NCI-H774 (cell line): Measurements from ENCODE around the gene OSBPL9.
"Not testable (repeated sequence)": the region's sequence is repeated elsewhere in the genome, so short reads cannot be mapped to it uniquely, and the experiment has no call there.

Source experiments
- DNase-seq: peaks from one replicate; lab custom pipeline; 2025; lab: John Stamatoyannopoulos, UW

OSBPL9 gene

DNA sequence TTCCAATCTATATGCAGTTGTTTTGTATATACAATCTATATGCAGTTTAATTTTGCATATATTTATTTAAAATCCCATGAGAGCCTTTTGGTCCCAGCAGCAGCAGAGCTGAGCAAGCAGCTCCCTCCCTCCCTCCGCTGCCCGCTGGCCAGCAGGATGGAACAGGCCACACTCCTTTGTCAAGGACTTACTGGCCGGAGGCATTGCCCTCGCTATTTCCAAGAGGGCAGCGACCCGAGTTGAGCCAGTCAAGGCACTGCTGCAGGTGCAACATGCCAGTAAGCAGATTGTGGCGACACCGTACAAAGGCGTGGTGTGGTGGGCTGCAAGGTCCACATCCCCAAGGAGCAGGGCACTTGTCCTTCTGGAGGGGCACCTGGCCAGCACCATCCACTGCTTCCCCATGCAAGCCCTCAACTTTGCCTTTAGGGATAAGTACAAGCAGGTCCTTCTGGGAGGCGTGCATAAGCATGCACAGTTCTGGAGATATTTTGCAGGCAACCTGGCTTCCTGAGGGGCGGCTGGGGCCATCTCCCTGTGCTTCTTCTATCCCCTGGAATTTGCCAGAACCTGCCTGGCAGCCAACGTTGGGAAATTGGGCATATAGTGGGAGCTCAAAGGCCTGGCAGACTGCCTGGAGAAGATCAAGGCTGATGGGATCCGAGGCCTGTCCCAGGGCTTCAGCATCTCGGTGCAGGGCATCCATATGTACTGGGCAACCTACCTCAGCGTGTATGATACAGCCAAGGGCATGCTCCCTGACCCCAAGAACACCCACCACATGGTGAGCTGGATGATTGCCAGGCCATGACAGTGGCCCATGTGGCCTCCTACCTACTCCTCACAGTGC is 92.2 kb downstream of the OSBPL9 start:
- DNase-seq: no peak

DNA sequence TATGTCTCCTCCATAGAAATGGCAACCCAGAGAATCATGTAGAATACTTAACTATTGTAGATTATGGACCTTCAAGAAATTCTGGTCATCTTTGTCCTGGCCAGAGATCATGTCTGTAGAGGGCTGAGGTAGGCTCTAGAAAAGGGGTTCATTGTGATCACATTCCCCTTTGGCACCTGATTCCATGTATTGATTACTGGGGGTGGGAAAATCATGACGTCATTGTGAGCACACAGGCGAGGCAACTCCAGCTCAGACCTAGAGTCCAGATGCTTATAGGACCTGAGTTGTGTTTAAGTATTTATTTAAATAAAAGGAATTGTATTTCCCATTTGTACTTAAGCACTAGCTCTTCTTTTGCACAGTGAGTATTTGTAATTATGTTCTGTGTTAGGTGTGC is 93.1 kb downstream of the OSBPL9 start:
- no peak for DNase-seq

DNA sequence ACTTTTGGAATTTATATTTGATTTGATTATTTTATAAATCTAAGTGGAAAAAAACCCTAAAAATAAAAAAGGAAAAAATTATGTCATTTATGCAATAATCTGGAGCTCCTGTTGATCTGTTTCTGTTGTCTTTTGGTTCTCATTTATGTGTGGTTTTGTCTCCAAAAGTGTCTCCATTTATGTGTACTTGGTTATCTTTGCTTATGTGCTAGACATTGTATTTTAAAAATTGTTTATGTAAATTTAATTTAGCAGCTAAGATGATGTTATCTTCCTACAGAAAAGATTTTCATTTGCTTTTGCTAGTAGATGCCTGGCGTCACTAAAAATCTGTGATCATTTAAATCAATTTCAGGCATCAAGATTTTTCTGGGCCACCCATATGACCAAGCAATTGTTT is 95.7 kb downstream of the OSBPL9 start:
- DNase-seq: no peak

DNA sequence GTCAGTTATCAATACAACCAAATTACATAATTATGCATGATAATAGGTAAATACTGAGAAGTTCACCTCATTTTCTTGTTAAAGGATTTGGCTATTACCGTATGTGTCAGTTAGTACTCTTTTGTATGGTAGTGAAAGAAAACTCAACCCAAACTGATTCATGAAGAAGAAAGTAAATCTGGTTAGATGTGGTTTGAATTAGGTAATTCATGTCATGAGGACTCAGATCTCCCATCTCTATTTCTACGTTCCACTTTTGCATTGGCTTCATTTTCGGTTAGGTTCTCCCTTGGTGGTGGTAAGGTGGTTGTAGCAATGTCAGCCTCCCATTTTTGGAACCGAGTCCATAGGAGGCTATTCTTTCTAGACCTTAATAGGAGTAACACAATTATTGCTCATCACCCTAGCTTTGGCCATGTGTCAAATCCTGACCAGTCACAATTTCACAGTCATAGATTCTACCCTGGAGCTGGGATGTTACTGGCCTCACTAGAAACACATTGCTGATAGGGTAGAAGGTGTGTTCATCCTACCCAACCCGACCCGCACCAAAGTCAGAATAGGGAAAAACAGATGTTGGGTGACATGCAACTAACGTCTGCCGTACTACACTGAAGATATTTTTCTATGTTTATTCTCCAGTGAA is 97.6 kb downstream of the OSBPL9 start:
- no peak for DNase-seq

DNA sequence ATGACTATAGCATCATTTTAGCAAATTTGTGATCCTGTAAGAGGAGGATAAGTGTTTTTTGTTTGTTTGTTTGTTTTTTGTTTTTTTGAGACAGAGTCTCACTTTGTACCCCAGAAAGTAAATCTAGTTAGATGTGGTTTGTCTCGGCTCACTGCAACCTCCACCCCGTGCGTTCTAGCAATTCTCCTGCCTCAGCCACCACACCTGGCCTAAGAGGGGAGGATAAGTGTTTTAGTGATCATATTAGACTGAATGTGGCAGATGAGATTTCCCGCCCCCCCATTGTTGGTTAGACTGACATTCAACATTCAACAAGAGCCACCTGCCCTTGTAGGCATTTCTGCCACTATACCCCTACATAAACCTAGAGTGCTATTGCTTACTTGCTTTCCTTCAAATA is 98.5 kb downstream of the OSBPL9 start:
- no peak for DNase-seq

DNA sequence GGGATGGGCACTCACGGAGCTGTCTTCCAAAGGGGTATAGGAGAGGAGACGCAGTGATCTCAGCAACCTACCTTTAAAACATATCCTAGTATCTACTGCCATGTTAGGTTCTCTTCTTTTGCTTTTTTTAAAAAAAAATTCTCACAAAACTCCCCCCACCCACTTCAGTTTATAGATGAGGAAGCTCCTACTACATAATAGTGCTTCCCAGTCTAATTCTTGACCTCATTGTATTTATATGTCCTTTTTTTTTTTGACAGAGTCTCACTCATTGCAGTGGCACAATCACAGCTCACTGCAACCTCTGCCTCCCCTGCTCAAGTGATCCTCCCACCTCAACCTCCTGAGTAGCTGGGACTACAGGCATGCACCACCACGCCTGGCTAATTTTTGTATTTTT is 99.9 kb downstream of the OSBPL9 start:
- no peak for DNase-seq

DNA sequence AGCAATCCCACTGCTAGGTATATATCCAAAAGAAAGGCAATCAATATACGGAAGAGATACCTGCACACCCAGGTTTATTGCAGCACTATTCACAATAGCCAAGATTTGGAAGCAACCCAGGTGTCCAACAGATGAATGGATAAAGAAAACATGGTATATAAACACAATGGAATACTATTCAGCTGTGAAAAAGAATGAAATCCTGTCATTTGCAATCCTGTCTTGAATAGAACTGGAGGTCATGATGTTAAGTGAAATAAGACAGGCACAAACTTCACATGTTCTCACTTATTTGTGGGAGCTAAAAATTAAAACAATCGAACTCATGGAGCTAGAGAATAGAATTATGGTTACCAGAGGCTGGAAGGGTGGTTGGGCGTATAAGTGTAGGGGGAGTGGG is 101.0 kb downstream of the OSBPL9 start:
- DNase-seq: no peak

DNA sequence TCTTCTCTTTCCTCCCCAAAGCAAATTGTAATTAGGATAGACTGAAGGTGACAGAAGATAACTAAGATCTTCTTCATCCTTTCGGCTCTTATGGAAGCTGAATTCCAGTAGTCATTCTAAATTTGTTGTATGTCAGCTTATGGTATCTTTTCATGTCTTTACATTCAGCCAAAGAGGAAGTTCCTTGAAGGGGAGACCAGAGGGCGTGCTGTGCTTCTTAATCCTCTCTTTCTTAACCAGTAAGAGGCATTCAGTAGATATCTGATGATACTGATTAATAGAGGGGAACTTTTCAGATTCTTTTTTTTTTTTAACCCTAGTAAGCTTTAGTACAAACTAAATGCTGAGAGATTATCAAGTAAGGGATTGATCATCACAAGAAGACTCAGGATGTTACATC is 102.3 kb downstream of the OSBPL9 start:
- no peak for DNase-seq

DNA sequence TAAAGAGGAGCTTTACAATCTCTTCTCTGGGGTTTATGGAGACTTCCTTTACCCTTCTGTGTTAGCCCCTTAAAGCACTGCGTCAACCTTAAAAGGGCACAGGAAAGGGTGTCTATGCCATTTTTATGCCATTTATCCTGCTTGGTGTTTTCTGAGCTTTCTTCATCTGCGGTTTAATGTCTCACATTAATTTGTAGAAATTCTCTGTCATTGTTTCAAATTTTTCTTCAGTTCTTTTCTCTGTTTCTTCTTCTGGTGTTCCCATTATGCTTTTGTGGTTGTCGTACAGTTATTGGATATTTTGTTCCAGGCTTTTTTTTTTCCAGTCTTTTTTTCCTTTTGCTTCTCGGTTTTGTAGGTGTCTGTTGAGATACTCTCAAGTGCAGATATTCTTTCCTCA is 107.9 kb downstream of the OSBPL9 start:
- no peak for DNase-seq

DNA sequence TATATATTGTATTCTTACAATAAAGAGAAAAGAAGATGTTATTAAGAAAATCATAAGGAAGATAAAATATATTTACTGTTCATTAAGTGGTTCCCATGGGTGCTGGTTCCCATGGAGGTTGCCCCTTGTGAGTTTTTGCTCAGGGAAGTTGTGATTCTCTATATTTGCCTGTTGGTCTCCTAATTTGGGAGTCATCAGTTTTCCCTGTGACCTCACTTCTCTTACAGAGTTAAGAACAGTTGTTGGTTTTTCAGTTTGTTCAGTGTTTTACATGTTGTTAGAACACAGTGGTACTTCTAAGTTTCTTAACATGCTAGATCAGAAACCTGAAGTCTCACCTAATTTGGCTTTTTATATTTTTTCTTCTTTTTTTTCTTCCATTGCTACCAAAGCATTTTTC is 109.2 kb downstream of the OSBPL9 start:
- DNase-seq: no peak

DNA sequence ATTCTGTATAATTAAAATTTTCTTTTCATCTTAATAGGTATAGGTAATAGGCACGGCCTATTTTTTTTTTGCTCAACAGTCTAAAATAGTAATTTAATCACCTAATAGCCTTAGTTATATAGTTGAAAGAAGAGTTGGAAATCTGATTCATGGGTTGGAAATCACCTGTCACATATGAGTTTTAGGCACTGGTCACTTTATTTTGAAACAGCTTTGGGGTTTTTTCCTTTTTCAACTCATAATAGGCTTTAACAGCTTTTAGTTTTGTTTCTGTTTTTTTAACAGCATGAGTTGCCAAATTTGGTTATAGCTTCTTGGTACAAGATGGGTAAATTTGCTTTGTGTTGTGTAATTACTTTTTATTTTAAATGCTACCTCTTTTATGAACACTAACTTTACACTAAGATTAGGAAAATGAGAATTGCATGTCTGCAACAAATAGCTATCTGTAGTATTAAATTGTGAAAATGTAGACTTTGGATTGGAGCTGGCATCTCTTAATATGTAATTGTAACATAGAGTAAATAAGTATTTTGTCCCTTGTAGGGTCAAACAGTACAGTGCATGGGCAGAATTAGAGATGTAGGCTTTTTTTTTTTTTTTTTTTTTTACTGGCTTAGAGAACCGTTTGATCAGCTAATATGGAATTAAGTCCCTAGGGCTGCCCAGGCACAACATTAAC is 109.8 kb downstream of the OSBPL9 start:
- DNase-seq: no peak

DNA sequence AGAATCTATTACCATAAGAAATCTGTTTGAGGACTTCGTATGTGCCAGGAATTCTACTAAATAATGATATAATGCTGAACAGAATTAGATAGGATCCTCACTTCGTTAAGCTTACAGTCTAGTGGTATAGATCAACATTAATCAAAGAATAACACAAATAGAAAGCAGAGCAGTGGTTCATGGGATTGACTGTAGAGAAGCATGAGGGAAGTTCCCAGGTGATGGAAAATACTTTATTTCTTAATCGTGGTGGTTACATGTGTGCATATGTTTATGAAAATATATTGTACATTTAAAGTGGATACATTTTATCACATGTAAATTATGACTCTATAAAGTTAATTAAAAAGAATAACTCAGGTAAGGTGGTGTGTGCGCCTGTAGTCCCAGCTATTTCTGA is 110.5 kb downstream of the OSBPL9 start:
- no peak for DNase-seq

DNA sequence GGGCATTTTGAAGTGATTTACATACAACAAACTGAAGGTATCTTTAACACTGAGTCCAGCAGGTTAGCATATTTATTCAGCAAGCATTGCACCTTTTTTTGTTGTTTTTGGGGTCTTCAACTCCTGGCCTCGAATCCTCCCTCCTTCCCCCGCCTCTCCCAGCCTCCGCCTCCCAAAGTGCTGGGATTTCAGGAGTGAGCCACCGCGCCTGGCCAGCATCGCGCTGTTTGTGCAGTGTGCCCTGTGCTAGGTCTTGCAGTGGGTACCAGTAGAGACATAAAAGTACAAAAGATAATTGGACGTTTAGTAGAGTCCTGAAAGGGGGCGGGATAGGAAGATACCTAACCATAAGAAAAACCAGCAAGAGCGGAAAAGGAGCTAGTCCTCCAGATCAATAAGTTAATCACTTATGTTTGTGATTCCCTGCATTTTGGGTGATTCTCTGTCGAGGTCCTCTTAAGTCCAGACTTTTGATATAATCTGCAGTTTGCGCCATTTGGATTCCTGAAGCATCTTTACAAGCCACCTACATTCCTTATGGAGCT is 111.8 kb downstream of the OSBPL9 start:
- DNase-seq: no peak

DNA sequence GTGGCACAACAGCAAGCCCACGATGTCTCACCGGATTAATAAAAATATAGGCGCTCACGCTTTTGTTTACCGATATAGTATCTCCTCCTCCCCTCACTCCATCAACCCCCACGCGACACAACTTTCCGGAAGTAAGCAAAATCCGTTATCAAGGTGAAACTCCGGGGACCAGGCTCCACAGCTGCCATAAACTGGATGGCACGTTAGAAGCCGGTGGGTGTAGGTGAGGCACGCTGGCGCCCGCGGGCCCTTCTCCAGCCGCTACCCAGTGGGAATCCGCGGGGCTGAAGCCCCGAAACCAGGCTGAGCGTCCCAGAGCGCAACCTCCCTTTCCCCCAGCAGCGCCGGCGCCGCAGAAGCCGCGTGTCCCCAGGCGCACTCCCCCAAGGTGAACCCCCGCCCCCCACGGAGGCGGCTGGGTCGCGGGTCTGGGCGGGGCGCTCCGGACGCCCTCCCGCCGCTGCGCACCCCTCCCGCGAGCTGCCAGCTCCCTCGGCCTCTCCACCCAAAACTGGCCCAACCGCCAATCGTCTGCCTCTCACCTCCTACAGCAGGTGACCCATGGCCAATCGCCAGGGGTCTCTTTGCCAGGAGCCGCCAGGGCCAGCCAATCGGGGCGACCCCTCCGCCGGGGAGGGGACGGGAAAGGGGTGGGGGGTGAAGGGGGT is 112.4 kb downstream of the OSBPL9 start:
- DNase-seq: peak; percentile 99

DNA sequence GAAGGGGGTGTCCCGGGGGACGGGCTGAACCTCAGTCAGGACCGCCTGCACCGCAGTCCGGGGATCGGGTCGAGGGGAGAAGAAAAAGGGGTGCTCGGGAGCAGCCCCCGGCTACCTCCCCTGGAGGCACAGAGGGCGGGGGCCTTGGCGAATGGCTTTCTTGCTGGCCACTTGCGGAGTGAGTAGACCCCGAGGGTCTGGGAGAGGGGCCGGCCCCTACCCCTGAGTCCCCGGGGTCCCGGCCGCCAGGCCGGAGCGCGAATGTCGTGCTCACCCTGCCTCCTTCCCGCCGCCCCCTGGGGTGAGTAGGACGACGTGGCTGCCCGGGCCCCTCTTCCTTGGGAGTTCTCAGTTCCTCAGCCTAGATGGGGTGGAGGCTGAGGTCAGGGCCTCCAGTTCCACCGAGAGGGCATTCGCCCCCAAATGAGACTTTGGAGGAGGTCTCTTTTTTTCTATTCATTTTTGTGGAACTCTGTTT is 113.0 kb downstream of the OSBPL9 start:
- no peak for DNase-seq

DNA sequence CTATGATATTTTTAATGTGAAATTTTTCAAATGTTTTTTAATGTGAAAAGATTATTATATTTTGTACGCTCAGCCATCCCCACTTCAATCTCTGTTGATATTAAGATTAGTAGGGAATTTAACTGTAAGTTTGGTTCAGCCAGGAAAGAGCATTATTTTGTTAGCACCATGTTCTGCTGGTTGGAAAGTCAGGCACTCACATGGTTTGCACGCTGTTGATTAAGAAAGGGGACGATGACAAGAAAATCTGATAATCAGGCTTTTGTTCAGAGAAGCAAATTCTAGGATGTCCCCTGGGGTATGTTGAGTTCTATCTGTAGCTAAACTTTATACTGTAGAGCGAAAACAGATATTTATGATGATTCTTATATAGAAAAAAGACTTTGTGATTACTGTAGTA is 115.1 kb downstream of the OSBPL9 start:
- no peak for DNase-seq

DNA sequence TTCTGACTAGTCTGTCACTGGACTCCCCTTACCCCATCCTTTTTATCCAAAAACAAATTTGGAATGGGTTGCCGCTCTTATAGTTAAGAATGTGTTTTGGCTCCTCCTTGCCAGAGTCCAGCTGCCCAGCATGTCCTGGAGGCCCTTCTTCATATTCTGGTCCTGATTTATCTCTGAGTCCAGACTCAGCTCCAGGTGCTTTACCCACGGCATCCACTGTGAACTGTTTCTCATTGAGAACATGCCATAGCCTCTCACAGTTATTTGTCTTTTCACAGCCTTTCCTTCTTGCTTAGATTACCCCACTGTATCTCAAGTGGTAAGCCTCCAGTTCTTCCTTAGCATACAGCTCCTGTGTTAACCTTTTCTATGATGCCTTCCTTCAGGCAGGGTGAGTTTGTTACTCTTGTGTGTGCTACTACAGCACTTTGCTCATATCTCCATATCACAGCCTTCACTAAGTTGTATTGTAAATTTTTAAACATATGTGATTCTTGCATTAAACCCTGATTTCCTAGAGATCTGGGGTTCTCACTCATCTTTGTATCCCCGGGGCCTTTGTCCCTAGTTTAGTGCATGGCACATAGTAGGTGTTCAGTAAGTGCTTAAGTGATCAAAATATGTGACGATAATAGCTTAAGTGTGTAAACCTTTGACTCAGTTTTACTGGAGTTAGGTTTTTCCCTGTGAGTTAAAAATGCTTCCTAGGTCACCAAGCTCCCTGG is 116.0 kb downstream of the OSBPL9 start:
- no peak for DNase-seq

DNA sequence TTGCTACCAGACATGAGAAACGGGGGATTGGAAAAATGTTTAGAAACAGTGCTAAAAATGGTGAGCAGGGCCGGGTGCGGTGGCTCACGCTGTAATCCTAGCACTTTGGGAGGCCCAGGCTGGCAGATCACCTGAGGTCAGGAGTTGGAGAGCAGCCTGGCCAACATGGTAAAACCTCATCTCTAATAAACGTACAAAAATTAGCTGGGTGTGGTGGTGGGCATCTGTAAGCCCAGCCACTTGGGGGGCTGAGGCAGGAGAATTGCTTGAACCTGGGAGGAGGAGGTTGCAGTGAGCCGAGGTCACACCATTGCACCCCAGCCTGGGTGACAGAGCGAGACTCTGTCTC is 116.5 kb downstream of the OSBPL9 start:
- not testable (repeated sequence) for DNase-seq

DNA sequence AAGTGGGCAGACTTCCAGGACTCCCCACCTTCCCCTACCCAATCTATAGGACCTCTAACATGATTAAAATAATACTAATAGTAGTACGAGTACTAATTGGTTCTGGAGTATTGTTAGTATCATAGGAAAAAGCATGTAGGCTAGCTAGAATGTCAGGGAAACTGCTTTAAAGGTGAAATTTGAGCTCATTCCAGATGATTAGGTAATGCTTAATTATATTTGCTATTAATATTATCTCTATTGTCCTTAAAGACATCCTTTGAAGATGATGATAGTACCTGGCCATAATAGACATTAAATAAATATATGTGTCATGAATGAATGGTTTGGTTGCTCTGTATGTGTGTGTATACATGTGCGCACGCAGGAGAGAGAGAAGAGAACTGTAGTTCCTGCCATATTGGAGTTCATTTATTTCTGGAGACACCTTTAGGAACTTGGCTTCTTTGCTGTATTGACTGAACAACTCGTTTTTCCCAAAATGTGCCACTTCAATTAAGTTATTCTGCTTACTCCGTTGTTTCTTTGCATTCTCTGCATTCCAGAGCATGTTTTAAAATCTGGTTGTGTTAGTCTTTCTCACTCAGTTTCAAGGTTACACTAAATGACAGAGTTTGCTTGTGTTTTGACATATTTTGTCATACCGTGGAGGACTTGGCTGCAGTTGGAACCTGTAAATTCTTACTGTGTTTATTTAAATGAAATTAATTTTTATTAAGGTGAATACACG is 117.1 kb downstream of the OSBPL9 start:
- DNase-seq: peak; percentile 45

DNA sequence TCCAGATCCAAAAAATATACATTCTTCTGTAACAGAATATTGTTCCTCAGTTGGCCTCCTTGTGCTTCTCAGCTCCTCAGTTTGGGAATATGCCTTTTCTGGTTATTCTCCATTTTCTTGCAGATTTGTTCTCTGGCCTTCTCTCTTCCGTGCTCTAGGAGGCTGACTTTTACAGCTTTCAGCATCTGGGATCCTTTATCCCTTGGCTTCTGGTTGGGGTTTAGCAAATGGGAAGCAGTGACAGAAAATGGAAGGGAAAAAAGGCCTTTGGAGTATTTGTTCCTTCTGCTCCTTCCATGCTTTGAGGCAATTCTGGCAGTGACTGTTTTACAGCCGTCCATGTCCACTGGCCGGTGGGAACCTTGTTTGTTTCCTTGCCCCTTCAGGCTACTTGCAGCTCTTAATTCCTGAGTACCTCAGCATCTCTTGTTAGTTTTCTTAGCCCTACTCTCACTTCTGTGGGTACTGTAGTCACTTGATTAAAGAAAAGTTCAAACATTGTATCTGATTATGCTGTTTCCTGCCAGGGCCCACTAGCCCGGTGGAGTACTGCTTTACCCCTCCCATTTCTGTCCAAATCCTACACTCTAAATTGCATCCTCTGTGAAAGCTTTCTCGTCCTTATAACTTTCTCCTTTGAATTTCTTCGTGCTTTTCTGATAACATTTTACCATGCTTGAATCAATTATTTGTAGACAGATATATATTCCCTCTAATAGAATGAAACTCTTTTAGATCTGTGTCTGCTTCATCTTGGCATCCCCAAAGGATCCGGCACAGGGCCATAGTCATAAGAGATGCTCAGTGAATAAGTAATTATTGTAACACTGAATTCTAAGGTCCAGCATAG is 118.2 kb downstream of the OSBPL9 start:
- DNase-seq: no peak
